ENCODE results near the gene TRIM5. TPM values are rescaled to one million over a fixed set of nuclear protein-coding genes. Genes with fewer than 3 reads are reported as not detected.

TRIM5 gene
- total and polyA plus RNA-seq, 9 of the 15 experiments (the other 6 are each of a cell fraction or from before 2014, with no cell fraction given), result 7.7 to 20.8 (median 15.0) TPM

DNA sequence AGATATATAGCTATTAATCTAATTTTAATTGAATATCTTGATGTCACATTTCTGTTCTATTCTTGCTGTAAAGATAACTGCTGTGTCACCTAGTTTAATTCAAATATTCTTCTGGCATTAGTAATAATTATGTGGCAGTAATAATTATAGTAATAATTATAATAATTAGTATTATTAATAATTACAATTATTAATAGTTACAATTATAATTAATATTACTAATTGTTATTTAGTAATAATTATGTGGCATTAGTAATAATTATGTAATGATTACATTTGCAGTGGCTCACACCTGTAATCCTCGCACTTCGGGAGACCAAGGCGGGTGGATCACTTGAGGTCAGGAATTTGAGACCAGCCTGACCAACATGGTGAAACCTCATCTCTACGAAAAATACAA is 1.6 kb upstream of the TRIM5 start:
- no peaks in the 10 kb centered on the region for H3K9me1 ChIP-seq (ENCODE audit: control insufficient read depth, insufficient read depth, low read length)
- peaks cover 0 to 18% of the 10 kb centered on the region in 2 experiments; a peak in 4 of 5 replicates for H3K4me1 ChIP-seq (replicated peaks in 1 of 2; ENCODE audit: control insufficient read depth in 2 of 2, insufficient read depth in 2 of 2, low read length in 2 of 2)
- H3K9ac ChIP-seq (ENCODE audit: insufficient read depth in 1 of 2, low read depth in 2 of 2, low read length in 2 of 2), result no peak overlapping the region
- H4K20me1 ChIP-seq (replicated peaks; ENCODE audit: control insufficient read depth, insufficient read depth, low read length), result no peaks in the 10 kb centered on the region
- POLR2A ChIA-PET, result interaction anchor here (1.5 kb wide), 1 partner anchor 23 kb away, joined by 3 read pairs; no protein-coding TSS in a partner anchor
- in situ Hi-C loops (cut with MboI) (no loop called here), intact Hi-C loops (cut with micrococcal nuclease) (loop anchor here (5.0 kb wide), 1 partner anchor 84 kb away; no protein-coding TSS in a partner anchor)
- H3K27me3 ChIP-seq (ENCODE audit: control insufficient read depth in 2 of 2, insufficient read depth in 2 of 2, low read length in 2 of 2), result no peaks in the 10 kb centered on the region
- TF ChIP-seq ARID2 (IDR thresholded peaks at IDR 0.05) (no peak), DACH1 (IDR thresholded peaks at IDR 0.05; ENCODE audit: partially characterized antibody) (peak; percentile 85), ZNF668 (CRISPR knock-in tag; IDR thresholded peaks at IDR 0.05) (no peak), ZNF347 (CRISPR knock-in tag; IDR thresholded peaks at IDR 0.05; ENCODE audit: low read depth) (no peak), MCM7 (IDR thresholded peaks at IDR 0.05) (peak in 1 of 2 experiments; percentile 70; a peak in 1 of 4 replicates), ZNF41 (CRISPR knock-in tag; conservative IDR thresholded peaks at IDR 0.05) (no peak), BCL6 (CRISPR knock-in tag; IDR thresholded peaks at IDR 0.05) (no peak)
- FAIRE-seq, result no peak
- no peak overlapping the region for H3K4me2 ChIP-seq (ENCODE audit: insufficient read depth, low read length)
- CTCF ChIA-PET (ENCODE audit: low intra/inter-chr PET ratio), result no interaction called here
- H2AFZ ChIP-seq (ENCODE audit: low read depth, low read length), result no peak overlapping the region
- H3K79me2 ChIP-seq (ENCODE audit: control insufficient read depth, insufficient read depth, low read length), result peaks cover 4% of the 10 kb centered on the region; the same call in 2 of the 3 replicates
- ATAC-seq, result no peak
- no peaks in the 10 kb centered on the region for H3K9me3 ChIP-seq (replicated peaks; ENCODE audit: control insufficient read depth, insufficient read depth, low read depth, low read length)
- H3K4me3 ChIP-seq, result no peak overlapping the region
- no TSS peak for BruUV-seq (replicated peaks)
- no peaks in the 10 kb centered on the region for H3K36me3 ChIP-seq (ENCODE audit: control insufficient read depth, insufficient read depth, low read length)
- no peak overlapping the region for H3K27ac ChIP-seq (ENCODE audit: extremely low read depth, low read depth, low read length)
- no peak for DNase-seq (ENCODE audit: extremely low read depth in 1 of 4, low spot score in 3 of 4)
- 79% methylated on average over 4 of the region's 4 CpGs for WGBS (ENCODE audit: insufficient coverage, low coverage, missing lambda C conversion rate)

Data from K562 (cell line).